SU-DHL-6 (cell line): ENCODE data around the gene PRICKLE2.

Source experiments
- H2AFZ ChIP-seq: fragments of 200-600 bp; sonication (generic); 2 replicates; pipeline ENCODE4 v1.6.1; 2014; ENCODE audit warnings: low read depth, mild to moderate bottlenecking, moderate library complexity, mixed read lengths, antibody characterized with exemption, low read length; ENCODE audit not compliant: severe bottlenecking
- H3F3A ChIP-seq: fragments of 200-600 bp; shearing (Covaris generic); 2 replicates; pipeline ENCODE4 v1.6.0; 2016; ENCODE audit warnings: antibody characterized with exemption, mild to moderate bottlenecking; ENCODE audit not compliant: insufficient read depth
- H3K27ac ChIP-seq: fragments of 200-600 bp; sonication (generic); 2 replicates; pipeline ENCODE4 v1.5.1; 2016; ENCODE audit warnings: low read depth, mild to moderate bottlenecking, low read length, moderate library complexity, mixed read lengths
- H3K27me3 ChIP-seq: fragments of 200-600 bp; sonication (generic), shearing (Covaris generic); 2 replicates; pipeline ENCODE4 v1.6.0; 2014; ENCODE audit warnings: mild to moderate bottlenecking, low read length
- H3K36me3 ChIP-seq: fragments of 200-600 bp; sonication (generic); 2 replicates; pipeline ENCODE4 v1.6.1; 2014; ENCODE audit warnings: mild to moderate bottlenecking, low read length, mixed read lengths
- H3K4me2 ChIP-seq: fragments of 300-600, 200-600 bp; shearing (Covaris generic), sonication (generic); 2 replicates; pipeline ENCODE4 v1.6.0; 2014; ENCODE audit warnings: low read length, low read depth, mild to moderate bottlenecking; ENCODE audit not compliant: poor library complexity, severe bottlenecking
- H3K4me3 ChIP-seq: fragments of 200-600 bp; sonication (generic); 2 replicates; pipeline ENCODE4 v1.5.1; 2014; ENCODE audit warnings: antibody characterized with exemption, low read length, mild to moderate bottlenecking, mixed read lengths; ENCODE audit not compliant: insufficient read depth, poor library complexity, severe bottlenecking
- H3K79me2 ChIP-seq: fragments of 200-600 bp; sonication (generic); 2 replicates; pipeline ENCODE4 v1.6.1; 2014; ENCODE audit warnings: mild to moderate bottlenecking, low read length, moderate library complexity; ENCODE audit not compliant: insufficient read depth
- H3K9ac ChIP-seq: fragments of 200-600 bp; sonication (generic); 2 replicates; pipeline ENCODE4 v1.7.0; 2014; ENCODE audit warnings: mild to moderate bottlenecking, low read length
- H3K9me2 ChIP-seq: fragments of 200-600 bp; sonication (generic); replicated peaks from 2 replicates; pipeline ENCODE4 v1.6.1; 2014; ENCODE audit warnings: low read length; ENCODE audit not compliant: insufficient read depth
- H3K9me3 ChIP-seq: fragments of 200-600 bp; sonication (generic); 2 replicates; pipeline ENCODE4 v1.6.1; 2014; ENCODE audit warnings: low read length, mixed read lengths; ENCODE audit not compliant: insufficient read depth
- H4K20me1 ChIP-seq: fragments of 200-600 bp; sonication (generic); 2 replicates; pipeline ENCODE4 v1.6.1; 2014; ENCODE audit warnings: low read depth, mild to moderate bottlenecking, antibody characterized with exemption, low read length, moderate library complexity, mixed read lengths
- EZH2phosphoT487 ChIP-seq: fragments of 200-600 bp; sonication (generic), shearing (Covaris generic); conservative IDR thresholded peaks from 2 replicates; pipeline ENCODE4 v1.6.1; 2018; ENCODE audit warnings: mild to moderate bottlenecking, antibody characterized with exemption, low read length, moderate library complexity, mixed read lengths
- TF ChIP-seq, protein P1 (sequence below): fragments of 200-600 bp; sonication (generic); IDR thresholded peaks from one replicate; pipeline ENCODE4 v1.5.1; 2017; ENCODE audit warnings: antibody characterized with exemption, mild to moderate bottlenecking, low read length, moderate library complexity; ENCODE audit not compliant: insufficient read depth, poor library complexity, severe bottlenecking

PRICKLE2 gene

GRCh38 chr3:64117483-64117882 is 107.8 kb downstream of the PRICKLE2 start:
- Histone ChIP-seq H3K79me2 (no peaks in the 10 kb centered on the region), H3K27ac (no peak overlapping the region), H3K4me3 (no peak overlapping the region), H3F3A (no peaks in the 10 kb centered on the region), H3K9me2 (no peaks in the 10 kb centered on the region), H2AFZ (no peak overlapping the region), H3K9me3 (no peaks in the 10 kb centered on the region), H3K36me3 (no peaks in the 10 kb centered on the region), H4K20me1 (no peaks in the 10 kb centered on the region), H3K27me3 (no peaks in the 10 kb centered on the region), H3K4me2 (no peak overlapping the region), H3K9ac (no peak overlapping the region)
- TF ChIP-seq, protein P1, sequence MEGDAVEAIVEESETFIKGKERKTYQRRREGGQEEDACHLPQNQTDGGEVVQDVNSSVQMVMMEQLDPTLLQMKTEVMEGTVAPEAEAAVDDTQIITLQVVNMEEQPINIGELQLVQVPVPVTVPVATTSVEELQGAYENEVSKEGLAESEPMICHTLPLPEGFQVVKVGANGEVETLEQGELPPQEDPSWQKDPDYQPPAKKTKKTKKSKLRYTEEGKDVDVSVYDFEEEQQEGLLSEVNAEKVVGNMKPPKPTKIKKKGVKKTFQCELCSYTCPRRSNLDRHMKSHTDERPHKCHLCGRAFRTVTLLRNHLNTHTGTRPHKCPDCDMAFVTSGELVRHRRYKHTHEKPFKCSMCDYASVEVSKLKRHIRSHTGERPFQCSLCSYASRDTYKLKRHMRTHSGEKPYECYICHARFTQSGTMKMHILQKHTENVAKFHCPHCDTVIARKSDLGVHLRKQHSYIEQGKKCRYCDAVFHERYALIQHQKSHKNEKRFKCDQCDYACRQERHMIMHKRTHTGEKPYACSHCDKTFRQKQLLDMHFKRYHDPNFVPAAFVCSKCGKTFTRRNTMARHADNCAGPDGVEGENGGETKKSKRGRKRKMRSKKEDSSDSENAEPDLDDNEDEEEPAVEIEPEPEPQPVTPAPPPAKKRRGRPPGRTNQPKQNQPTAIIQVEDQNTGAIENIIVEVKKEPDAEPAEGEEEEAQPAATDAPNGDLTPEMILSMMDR, result no peak
- no peak for TF ChIP-seq EZH2phosphoT487

DNA sequence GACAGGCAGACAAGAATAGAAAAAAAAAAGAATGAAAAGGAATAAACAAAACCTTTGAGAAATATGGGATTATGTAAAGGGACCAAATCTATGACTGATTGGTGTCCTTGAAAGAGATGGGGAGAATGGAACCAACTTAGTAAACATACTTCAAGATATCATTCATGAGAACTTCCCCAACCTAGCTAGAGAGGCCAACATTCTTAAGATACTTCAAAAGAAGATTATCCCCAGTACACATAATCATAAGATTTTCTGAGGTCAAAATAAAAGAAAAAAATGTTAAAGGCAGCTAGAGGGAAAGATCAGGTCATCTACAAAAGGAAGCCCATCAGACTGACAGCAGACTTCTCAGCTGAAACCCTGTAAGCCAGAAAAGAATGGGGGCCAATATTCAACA is 110.6 kb downstream of the PRICKLE2 start:
- H3K79me2 ChIP-seq, result no peaks in the 10 kb centered on the region
- H3K27ac ChIP-seq, result no peak overlapping the region
- H3F3A ChIP-seq, result no peaks in the 10 kb centered on the region
- H4K20me1 ChIP-seq, result no peaks in the 10 kb centered on the region
- H3K9me3 ChIP-seq, result no peaks in the 10 kb centered on the region
- no peak overlapping the region for H3K4me3 ChIP-seq
- no peak for TF ChIP-seq EZH2phosphoT487
- TF ChIP-seq, protein P1, result no peak
- no peaks in the 10 kb centered on the region for H3K9me2 ChIP-seq
- H2AFZ ChIP-seq, result no peak overlapping the region
- no peaks in the 10 kb centered on the region for H3K36me3 ChIP-seq
- no peak overlapping the region for H3K9ac ChIP-seq
- no peaks in the 10 kb centered on the region for H3K27me3 ChIP-seq
- no peak overlapping the region for H3K4me2 ChIP-seq

GRCh38 chr3:64111872-64112271 is 113.4 kb downstream of the PRICKLE2 start:
- Histone ChIP-seq H3K9ac (no peak overlapping the region), H3K4me2 (no peak overlapping the region), H3K9me3 (no peaks in the 10 kb centered on the region), H3K27me3 (no peaks in the 10 kb centered on the region), H3K9me2 (no peaks in the 10 kb centered on the region), H3K27ac (no peak overlapping the region), H4K20me1 (no peaks in the 10 kb centered on the region), H3F3A (no peaks in the 10 kb centered on the region), H2AFZ (no peak overlapping the region), H3K79me2 (no peaks in the 10 kb centered on the region), H3K36me3 (no peaks in the 10 kb centered on the region), H3K4me3 (no peak overlapping the region)
- TF ChIP-seq, protein P1, result no peak
- no peak for TF ChIP-seq EZH2phosphoT487

DNA sequence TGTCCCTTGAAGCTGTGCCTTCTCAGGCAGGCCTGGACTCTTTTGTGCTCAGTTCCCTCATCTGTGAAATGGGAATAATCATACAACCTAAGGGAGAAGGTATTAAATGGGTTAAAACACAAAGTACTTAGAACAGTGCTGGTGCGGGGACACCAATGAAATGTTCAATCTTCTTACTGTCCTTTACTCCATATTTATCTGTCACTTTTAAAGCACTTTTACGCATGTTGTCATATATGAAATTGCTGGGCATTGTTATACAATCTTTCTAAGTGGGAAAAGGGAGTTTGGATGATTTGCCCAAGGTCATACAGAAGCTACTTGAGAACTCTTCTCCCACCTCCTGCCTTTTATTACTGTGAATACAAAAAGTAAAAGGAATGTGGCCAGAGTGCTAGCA is 114.2 kb downstream of the PRICKLE2 start:
- no peaks in the 10 kb centered on the region for H3K9me3 ChIP-seq
- H3K4me2 ChIP-seq, result no peak overlapping the region
- H3K9me2 ChIP-seq, result no peaks in the 10 kb centered on the region
- H3K4me3 ChIP-seq, result no peak overlapping the region
- no peak overlapping the region for H2AFZ ChIP-seq
- H4K20me1 ChIP-seq, result no peaks in the 10 kb centered on the region
- no peaks in the 10 kb centered on the region for H3K79me2 ChIP-seq
- no peak for TF ChIP-seq EZH2phosphoT487
- TF ChIP-seq, protein P1, result no peak
- H3F3A ChIP-seq, result no peaks in the 10 kb centered on the region
- H3K27me3 ChIP-seq, result no peaks in the 10 kb centered on the region
- no peaks in the 10 kb centered on the region for H3K36me3 ChIP-seq
- H3K27ac ChIP-seq, result no peak overlapping the region
- no peak overlapping the region for H3K9ac ChIP-seq
